GM18502 (cell line): ENCODE data around the gene FREM3.
"Not testable (repeated sequence)": the region's sequence is repeated elsewhere in the genome, so short reads cannot be mapped to it uniquely, and the experiment has no call there.

Experiments
- ATAC-seq: cut with Tn5 transposase; IDR thresholded peaks from one replicate; pipeline ENCODE4 v1.9.1; 2021; ENCODE audit warnings: mild to moderate bottlenecking; ENCODE audit not compliant: unreplicated experiment, poor library complexity

The FREM3 gene

DNA sequence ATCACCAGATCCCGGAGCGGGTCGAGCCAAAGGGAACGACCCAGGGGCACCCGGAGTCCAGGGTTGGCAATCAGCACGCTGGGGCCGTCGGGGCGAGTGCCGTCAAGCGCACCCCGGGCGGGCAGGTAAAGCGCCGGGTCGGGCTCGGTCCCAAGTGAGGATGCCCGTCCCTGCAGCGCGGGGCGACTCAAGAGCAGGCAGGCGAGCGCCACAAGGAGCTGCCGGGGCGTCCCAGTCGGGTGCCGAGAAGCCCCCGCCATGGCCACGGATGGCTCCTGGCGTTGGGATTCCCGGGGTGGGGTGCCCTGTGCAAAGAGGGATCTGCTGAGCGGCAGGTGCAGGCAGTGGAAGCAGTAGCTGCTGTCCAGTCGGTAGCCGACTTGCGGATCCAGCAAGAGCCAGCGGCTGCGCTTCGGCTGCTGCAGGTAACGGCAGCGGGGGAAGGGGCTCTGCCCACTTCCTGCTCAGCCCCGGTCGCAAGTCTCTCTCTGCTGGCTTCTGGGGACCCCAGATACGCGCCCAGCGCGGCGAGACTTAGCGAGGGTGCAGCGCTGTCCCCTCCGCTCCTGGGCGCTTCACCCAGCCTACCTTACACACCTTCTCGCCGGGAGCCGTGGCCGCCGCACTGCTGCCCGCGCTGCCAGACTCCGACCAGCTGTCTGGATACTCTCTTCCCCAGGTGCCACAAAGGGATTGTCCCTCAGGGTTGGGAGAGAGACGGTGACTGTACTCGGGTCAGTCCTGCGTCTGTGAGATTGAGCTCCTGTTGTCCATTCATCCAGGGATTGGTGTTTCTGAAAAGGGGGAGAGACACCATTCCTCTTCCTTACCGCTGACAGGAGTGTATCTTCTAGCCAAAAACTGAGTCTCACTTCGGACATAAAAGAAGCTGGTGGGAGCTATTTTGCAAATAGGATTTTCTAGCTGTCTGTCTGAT lies at the start of gene FREM3:
TSS of gene FREM3 (minus strand) at position 260 of the 937 bp plus-strand sequence. CDS start at position 260, 0 bp downstream.
- ATAC-seq: peak; percentile 54

DNA sequence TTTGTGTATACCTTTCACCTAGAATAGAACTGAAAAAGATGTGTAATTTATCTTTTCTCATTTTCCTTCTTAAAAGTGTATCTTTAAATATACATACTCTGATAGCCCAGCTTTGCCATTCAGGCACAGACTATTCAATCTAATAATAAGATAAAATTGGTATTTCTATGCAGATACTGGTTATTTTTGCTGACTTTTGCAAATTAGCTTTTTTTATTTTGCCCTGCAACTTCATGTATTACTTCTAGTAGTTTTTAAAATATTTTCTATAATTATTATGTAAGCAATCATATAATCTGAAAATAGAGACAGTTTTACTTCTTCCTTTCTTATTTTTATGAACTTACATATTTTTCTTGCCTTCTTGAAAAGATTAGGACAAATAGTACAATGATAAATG lies 45.4 kb upstream of the FREM3 start:
- ATAC-seq: no peak

DNA sequence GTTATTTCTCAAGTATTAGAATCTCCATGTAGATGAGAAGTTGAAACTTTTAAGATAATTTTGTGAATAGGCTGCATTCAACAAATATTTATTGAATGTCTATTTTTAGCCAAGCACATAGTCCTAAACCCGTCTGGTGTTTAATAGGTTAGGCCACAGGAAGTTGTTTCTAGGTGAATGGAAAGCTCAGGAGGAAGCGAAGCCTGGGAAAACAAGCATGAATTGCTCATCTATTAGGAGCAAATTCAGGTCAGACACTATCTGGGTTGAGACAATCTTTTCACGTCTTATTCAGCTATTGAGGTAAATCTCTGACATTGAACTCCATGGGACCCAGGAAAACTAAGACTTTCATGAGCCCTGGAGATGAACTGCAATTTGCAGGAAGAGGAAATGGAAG lies 43.1 kb upstream of the FREM3 start:
- no peak for ATAC-seq

DNA sequence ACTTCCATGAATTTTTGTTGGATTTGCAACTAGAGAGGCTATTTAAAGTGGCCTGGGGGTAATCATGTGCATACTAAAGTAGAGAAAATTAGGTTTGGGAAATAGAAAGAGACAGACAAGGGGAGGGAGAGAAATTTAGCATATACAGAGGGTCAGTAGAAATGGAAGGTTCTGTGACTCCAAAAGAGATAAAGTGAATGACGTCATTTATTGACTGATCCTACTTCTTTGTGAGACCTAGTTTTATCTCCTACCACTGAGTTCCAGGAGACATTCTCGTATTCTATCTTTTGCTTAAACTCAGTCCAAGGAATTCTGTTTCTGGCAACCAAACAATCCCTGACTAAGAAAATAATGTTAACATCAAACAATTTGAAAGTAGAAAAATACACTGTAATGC lies 42.4 kb upstream of the FREM3 start:
- no peak for ATAC-seq

DNA sequence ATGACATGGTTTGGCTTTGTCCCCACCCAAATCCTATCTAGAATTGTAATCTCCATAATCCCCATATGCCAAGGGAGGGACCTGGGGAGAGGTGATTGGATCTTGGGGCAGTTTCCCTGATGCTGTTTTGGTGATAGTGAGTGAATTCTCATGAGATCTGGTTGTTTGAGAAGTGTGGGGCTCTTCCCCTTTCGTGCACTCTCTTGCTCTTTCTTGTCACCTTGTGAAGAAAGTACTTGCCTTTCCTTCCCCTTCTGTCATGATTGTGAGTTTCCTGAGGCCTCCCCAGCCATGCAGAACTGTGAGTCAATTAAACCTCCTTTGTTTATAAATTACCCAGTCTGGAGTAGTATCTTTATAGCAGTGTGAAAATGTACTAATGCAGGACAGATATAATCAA lies 36.4 kb upstream of the FREM3 start:
- no peak for ATAC-seq

DNA sequence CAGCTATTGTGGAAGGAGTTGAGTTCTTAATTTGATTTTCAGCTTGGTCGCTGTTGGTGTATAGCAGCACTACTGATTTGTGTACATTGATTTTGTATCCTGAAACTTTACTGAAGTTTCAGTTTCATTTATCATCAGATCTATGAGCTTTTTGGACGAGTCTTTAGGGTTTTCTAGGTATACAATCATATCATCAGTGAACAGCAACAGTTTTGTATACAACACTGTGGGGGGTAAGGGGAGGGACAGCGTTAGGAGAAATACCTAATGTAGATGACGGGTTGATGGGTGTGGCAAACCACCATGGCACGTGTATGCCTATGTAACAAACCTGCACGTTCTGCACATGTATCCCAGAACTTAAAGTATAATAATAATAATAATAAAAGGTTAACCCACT lies 35.6 kb upstream of the FREM3 start:
- ATAC-seq: not testable (repeated sequence)

DNA sequence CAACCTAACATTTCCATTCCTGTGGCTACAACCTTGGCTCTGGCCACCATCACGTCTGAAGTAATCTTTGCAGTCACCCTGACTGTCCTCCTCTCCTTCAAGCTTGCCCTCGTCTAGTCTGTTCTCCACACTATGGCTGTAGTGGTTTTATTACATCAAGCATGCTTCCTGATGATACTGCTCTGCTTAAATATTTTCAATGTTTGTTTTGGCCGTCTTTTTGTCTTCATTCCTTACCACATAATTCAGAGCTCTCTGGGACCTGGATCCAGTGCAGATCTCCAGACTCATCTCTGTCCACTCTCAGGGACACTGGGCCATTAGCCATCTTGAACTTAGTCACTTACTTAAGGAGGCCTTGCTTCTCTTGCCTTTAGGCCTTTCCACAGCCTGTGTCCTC lies 27.7 kb upstream of the FREM3 start:
- no peak for ATAC-seq

DNA sequence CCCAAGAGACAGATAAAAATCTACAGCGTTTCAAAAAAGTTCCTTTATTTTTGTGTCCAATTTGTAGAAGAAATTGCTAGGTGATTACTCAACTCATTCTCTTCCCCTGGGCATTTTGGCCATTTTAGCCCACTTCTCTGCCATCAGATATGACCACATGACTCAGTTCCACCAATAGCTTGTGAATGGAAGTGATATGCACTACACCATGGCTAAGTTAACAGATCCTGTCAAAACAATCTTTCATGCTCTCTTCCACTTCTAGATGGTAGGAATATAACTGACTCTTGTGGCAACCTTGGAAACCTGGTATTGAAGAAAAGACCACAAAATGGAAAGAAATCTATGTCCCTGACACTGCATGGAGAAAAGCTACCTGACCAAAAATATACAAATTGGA lies 26.2 kb upstream of the FREM3 start:
- ATAC-seq: no peak

DNA sequence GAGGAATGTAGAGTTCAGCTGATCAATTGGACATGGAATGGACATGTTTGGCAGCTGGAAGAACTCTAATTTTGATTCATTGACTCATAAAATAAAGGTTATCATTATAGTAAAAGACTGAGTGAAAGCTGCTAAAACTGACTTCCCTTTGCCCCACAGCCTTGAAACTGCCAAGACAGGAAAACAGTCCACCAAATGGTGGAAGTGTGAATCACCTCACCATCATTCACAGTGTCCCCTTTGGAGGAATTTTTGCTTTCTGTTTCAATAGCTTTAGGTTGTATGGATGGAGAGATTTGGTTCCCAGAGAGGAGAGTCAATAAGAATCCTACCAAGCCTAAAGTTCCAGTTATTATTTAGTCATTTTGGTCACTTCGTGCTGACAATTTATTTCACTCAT lies 20.8 kb upstream of the FREM3 start:
- ATAC-seq: no peak

DNA sequence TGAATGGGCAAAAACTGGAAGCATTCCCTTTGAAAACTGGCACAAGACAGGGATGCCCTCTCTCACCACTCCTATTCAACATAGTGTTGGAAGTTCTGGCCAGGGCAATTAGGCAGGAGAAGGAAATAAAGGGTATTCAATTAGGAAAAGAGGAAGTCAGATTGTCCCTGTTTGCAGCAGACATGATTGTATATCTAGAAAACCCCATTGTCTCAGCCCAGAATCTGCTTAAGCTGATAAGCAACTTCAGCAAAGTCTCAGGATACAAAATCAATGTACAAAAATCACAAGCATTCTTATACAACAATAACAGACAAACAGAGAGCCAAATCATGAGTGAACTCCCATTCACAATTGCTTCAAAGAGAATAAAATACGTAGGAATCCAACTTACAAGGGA lies 18.3 kb upstream of the FREM3 start:
- not testable (repeated sequence) for ATAC-seq

DNA sequence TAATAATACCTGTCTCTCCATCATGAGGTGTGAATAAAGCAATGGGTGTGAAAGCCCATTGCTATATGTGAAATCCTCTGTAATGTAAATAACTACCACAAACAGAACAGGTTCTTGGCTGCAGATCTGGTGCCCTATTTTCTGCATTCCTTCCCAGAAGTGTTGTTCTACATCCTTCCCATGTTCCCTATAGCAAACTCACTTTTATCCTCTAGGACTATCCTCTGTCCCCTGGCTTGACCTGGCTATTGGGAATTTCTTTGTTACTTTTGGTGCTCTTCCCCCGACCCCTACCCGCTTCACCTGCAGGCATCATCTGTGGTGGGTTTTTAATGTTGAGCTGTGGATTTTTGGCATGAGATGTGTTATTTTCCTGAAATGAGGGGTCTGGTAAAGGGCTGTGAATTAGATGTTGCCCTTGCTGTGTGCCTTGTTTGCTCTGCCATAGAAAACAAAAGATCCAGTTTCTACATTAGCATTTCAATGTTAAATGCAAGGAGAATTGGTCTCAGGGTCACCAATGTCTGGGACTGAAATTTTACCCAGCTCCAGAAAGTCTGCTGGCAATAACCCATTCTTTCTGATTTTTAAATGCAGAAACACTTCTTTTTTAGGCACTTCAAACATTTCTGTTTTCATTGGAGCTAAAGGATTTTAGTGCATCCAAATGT lies 13.6 kb upstream of the FREM3 start:
- ATAC-seq: no peak

DNA sequence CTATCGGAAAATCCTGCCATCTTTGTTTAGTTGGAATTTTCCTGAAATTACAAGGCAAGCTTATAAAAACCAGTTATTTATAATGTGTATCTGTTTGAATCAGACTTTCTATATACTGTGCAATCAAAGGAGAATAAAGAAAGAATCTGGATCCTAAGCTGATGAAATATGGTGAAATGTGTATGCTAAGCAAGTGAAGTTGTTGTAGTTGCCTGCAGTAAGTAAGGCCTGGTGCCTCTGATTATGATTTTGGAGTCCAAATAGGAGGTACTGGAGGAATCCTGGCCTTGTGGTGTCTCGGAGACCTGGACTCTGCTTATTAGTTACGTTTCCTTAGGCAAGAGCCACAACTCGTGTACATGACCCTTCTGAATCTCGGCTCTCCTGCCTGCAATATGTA lies 13.1 kb upstream of the FREM3 start:
- ATAC-seq: no peak

DNA sequence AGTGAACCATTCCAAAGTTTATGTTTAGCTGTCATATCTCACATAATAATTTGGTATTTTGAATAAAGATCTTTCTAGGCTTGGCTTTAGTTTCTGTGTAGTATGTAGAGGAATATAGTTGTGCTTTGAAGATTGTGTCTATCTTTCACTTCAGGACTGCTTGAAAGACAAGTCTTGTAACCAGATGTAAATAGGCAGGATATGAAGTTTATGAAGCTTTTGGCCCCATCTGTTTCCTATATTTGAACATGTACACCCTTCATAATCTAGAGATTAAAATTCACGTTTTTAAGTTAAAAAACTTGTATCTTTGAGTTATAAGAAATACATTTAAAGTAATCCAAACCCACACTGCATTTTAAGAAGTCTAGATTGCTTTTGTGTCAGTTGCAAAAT lies 11.7 kb upstream of the FREM3 start:
- ATAC-seq: no peak

DNA sequence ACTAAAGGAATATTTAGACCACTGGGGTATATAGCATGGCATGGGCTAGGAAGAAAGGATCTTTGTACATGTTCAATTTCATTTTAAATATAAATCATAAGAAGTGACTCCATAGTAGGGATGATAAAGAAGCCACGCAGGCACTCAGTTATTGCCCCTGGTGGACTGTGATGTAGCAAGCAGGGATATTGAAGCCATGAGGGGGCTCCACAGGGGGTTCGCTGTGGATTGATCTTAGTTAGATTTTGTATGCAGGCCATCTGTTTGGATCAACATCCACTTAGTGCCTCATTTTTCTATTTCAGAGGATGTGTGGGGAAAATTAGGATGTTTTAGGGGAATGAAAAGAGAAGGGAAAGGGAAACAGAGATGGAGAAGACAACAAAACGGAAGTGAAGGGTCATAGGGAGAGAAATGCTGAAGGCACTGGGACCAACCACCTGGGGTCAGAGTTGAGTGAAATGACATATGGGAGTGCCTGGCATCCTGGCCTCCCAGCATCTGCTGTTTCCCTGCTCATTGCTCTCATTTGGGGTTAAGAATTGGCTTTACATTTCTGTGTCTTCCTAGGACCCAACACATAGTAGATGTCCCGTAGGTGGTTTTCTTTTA lies 11.2 kb upstream of the FREM3 start:
- no peak for ATAC-seq

DNA sequence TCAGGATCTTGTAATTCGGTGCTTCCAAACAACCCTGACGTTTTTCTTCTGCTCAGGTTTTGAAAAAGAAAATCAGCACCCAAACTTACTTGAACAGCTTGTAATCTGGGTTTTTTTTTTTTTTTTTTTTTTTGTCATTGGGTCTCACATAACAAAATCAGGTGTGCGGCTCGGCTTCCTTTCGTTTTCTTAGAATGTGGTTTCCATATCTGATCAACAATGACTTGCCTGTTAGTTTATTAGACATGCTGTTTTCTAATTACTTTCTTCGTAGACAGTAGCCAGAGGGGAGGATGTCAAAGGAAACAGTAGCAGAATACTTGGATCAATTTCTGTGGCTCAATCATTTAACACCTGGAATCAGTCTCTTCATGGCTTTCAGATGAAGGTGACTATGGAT lies 890 bp upstream of the FREM3 start:
- ATAC-seq: peak; percentile 13

DNA sequence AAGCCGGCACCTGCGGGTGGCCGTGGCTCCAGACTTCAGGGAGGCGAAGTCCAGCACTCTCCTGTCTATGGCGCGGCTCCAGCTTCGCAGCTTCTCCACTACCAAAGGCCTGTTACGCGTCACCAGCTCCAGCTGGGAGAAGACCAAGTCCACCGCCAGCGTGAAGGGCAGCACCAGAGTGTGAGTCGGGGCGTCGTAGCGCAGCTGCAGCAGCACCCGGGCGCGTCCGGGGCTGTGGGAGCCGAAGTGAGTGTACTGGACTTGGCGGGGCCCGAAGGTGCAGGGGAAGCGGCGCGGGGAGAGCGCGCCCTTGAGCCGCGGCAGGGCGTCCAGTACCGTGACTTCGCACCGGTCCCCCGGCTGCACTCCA lies 444 bp downstream of the FREM3 start:
- ATAC-seq: peak; percentile 11

DNA sequence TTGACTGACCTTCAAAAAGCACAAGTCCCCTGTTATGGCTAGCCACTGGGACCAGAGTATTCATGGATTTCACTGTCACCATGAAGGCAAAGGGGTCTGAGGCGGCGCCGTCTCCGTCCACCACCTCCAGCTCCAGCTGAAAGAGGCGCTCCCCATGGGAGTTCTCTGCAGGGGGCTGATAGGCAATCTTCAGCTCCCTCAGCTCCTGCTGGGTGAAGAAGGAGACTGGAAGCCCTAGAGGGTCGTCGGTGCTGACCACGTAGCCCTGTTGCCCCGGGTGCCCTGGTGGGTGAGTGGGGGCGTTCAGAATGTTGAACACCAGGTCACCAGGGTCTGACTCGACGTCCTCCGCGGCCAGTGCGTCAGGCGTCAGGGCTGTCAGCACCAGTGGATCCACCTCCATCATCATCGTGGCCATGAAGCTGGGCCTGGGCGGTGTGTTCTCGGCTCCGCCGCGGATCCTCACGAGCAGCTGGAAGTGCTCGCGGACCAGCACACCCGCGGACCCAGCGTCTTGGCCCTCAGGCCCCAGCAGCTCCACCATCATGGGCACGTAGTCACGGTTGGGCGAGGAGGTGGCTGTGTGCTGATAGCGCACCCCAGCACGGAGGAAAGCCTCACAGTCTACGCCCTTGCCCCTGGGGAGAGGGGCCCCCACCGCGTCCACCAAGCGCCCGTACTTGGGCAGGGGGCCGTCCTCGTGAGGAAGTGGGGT lies 987 bp downstream of the FREM3 start:
- no peak for ATAC-seq

DNA sequence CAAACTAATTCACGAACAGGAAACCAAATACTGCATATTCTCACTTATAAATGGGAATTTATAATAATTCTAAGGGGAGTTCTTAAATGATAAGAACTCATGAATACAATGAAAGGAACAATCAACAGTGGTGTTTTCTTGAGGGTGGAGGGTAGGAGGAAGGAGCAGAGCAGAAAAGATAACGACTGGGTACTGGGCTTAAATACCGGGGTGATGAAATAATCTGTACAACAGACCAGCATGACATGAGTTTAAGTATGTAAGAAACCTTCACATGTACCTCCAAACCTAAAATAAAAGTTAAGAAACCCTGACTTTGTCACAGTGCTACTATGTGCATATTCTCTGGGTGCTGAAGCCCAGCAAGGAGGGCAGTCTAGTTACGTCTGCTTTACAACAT lies 6.6 kb downstream of the FREM3 start:
- ATAC-seq: no peak

DNA sequence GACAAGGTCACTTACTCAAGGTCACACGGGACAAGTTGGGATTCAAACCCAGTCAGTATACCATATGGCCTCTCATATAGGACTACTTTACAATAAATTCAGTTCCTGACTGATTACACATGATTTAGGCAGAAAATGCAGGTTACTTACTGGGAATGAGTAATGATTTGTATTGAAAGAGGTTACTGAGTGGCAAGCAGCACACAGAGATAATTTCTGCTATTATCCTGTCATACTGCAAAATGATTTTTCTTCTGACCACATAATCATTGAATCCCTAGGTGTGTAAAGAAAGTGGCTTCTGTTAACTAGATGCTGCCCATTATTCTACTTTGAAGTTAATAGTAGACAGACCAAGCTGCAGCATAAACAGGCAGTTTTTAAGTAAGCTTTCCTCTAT lies 8.2 kb downstream of the FREM3 start:
- ATAC-seq: no peak

DNA sequence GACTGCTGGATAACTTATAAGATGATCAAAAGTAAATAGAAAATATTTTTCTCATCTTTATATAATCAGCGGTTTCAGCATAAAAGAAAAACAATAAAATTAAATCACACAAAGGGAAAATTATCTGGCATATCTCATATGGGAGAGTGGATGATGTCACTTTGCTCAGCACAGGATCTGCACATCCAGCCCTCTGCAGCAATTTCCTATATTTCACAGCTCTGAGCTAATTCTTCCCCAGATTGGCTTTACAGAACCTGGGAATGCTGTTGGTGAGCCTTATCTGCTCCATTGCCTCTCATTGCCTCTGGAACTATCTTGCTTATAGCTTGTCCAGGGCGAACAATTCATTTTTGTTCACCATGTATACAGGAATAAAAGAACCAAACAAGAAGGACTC lies 21.0 kb downstream of the FREM3 start:
- ATAC-seq: no peak

DNA sequence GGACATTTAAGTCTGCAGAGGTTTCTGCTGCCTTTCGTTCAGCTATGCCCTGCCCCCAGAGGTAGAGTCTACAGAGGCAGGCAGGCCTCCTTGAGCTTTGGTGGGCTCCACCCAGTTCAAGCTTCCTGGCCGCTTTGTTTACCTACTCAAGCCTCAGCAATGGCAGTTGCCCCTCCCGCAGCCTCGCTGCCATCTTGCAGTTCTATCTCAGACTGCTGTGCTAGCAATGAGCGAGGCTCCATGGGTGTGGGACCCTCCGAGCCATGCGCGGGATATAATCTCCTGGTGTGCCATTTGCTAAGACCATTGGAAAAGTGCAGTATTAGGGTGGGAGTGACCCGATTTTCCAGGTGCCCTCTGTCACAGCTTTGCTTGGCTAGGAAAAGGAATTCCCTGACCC lies 26.8 kb downstream of the FREM3 start:
- not testable (repeated sequence) for ATAC-seq
